ENCODE results near the gene ARX.

ARX gene

GRCh38 chrX:25020391-25020904 is 4.7 kb upstream of the ARX start:
- Histone ChIP-seq H3K36me3 (ENCODE audit: insufficient read depth, low read length) (no peaks in the 10 kb centered on the region), H3K4me3 (peak overlapping the region; percentile 81), H3K9ac (ENCODE audit: insufficient read length) (peak overlapping the region; percentile 28), H3K9me3 (ENCODE audit: low read depth, low read length) (no peaks in the 10 kb centered on the region), H3K27ac (no peak overlapping the region; the same call in 1 of the 2 replicates)
- no peak for TF ChIP-seq EZH2 (IDR thresholded peaks at IDR 0.05)
- DNase-seq (ENCODE audit: low read depth, low spot score), result no peak

- peak overlapping the region; percentile 81 for H3K4me3 ChIP-seq
- no peaks in the 10 kb centered on the region for H3K9me3 ChIP-seq (ENCODE audit: low read depth, low read length)
- no peaks in the 10 kb centered on the region for H3K36me3 ChIP-seq (ENCODE audit: insufficient read depth, low read length)
- peak overlapping the region; percentile 57; the same call in 1 of the 2 replicates for H3K27ac ChIP-seq
- no peak for DNase-seq (ENCODE audit: low read depth, low spot score)
- peak overlapping the region; percentile 28 for H3K9ac ChIP-seq (ENCODE audit: insufficient read length)
- TF ChIP-seq FOXP2 (optimal IDR thresholded peaks at IDR 0.05; ENCODE audit: control extremely low read depth, extremely low read length, insufficient read depth), result no peak
- TF ChIP-seq EZH2 (IDR thresholded peaks at IDR 0.05), result no peak
- TF ChIP-seq POLR2AphosphoS5 (IDR thresholded peaks at IDR 0.05; ENCODE audit: borderline replicate concordance, low read depth, low read length), result no peak
Observed at GRCh38 chrX:25019707-25020390, 4.1 kb upstream of the ARX start.

GRCh38 chrX:25018682-25019081 is 2.9 kb upstream of the ARX start:
- no peaks in the 10 kb centered on the region for H3K9me3 ChIP-seq (ENCODE audit: low read depth, low read length)
- TF ChIP-seq EZH2 (IDR thresholded peaks at IDR 0.05) (no peak), POLR2AphosphoS5 (IDR thresholded peaks at IDR 0.05; ENCODE audit: borderline replicate concordance, low read depth, low read length) (no peak), FOXP2 (optimal IDR thresholded peaks at IDR 0.05; ENCODE audit: control extremely low read depth, extremely low read length, insufficient read depth) (no peak)
- no peak overlapping the region for H3K9ac ChIP-seq (ENCODE audit: insufficient read length)
- DNase-seq (ENCODE audit: low read depth, low spot score), result no peak
- peak overlapping the region; percentile 81; the same call in 1 of the 2 replicates for H3K4me3 ChIP-seq
- H3K36me3 ChIP-seq (ENCODE audit: insufficient read depth, low read length), result no peaks in the 10 kb centered on the region
- H3K27ac ChIP-seq, result no peak overlapping the region

GRCh38 chrX:25017667-25018247 is 2.0 kb upstream of the ARX start:
- H3K9ac ChIP-seq (ENCODE audit: insufficient read length), result peak overlapping the region; percentile 60
- no peaks in the 10 kb centered on the region for H3K9me3 ChIP-seq (ENCODE audit: low read depth, low read length)
- H3K36me3 ChIP-seq (ENCODE audit: insufficient read depth, low read length), result no peaks in the 10 kb centered on the region
- peak overlapping the region; percentile 38; the same call in 1 of the 2 replicates for H3K27ac ChIP-seq
- H3K4me3 ChIP-seq, result peak overlapping the region; percentile 77
- no peak for DNase-seq (ENCODE audit: low read depth, low spot score)
- no peak for TF ChIP-seq EZH2 (IDR thresholded peaks at IDR 0.05)
- no peak for TF ChIP-seq POLR2AphosphoS5 (IDR thresholded peaks at IDR 0.05; ENCODE audit: borderline replicate concordance, low read depth, low read length)
- no peak for TF ChIP-seq FOXP2 (optimal IDR thresholded peaks at IDR 0.05; ENCODE audit: control extremely low read depth, extremely low read length, insufficient read depth)

GRCh38 chrX:25016938-25017598 is 1.3 kb upstream of the ARX start:
- no peaks in the 10 kb centered on the region for H3K9me3 ChIP-seq (ENCODE audit: low read depth, low read length)
- TF ChIP-seq POLR2AphosphoS5 (IDR thresholded peaks at IDR 0.05; ENCODE audit: borderline replicate concordance, low read depth, low read length) (no peak), FOXP2 (optimal IDR thresholded peaks at IDR 0.05; ENCODE audit: control extremely low read depth, extremely low read length, insufficient read depth) (no peak), EZH2 (IDR thresholded peaks at IDR 0.05) (no peak)
- DNase-seq (ENCODE audit: low read depth, low spot score), result no peak
- peak overlapping the region; percentile 77 for H3K4me3 ChIP-seq
- peak overlapping the region; percentile 38; the same call in 1 of the 2 replicates for H3K27ac ChIP-seq
- no peaks in the 10 kb centered on the region for H3K36me3 ChIP-seq (ENCODE audit: insufficient read depth, low read length)
- H3K9ac ChIP-seq (ENCODE audit: insufficient read length), result peak overlapping the region; percentile 60

GRCh38 chrX:25016361-25016671 is 551 bp upstream of the ARX start:
- no peaks in the 10 kb centered on the region for H3K36me3 ChIP-seq (ENCODE audit: insufficient read depth, low read length)
- no peak overlapping the region for H3K27ac ChIP-seq
- no peak overlapping the region for H3K9ac ChIP-seq (ENCODE audit: insufficient read length)
- H3K9me3 ChIP-seq (ENCODE audit: low read depth, low read length), result no peaks in the 10 kb centered on the region
- TF ChIP-seq FOXP2 (optimal IDR thresholded peaks at IDR 0.05; ENCODE audit: control extremely low read depth, extremely low read length, insufficient read depth) (no peak), EZH2 (IDR thresholded peaks at IDR 0.05) (no peak), POLR2AphosphoS5 (IDR thresholded peaks at IDR 0.05; ENCODE audit: borderline replicate concordance, low read depth, low read length) (no peak)
- no peak for DNase-seq (ENCODE audit: low read depth, low spot score)
- H3K4me3 ChIP-seq, result no peak overlapping the region

- TF ChIP-seq POLR2AphosphoS5 (IDR thresholded peaks at IDR 0.05; ENCODE audit: borderline replicate concordance, low read depth, low read length) (no peak), FOXP2 (optimal IDR thresholded peaks at IDR 0.05; ENCODE audit: control extremely low read depth, extremely low read length, insufficient read depth) (no peak), EZH2 (IDR thresholded peaks at IDR 0.05) (no peak)
Observed at GRCh38 chrX:25014366-25014838, 1.4 kb downstream of the ARX start.

GRCh38 chrX:25013632-25014365 is 2.0 kb downstream of the ARX start:
- no peak for DNase-seq (ENCODE audit: low read depth, low spot score)
- Histone ChIP-seq H3K9me3 (ENCODE audit: low read depth, low read length) (no peaks in the 10 kb centered on the region), H3K9ac (ENCODE audit: insufficient read length) (no peak overlapping the region), H3K27ac (no peak overlapping the region), H3K4me3 (peak overlapping the region; percentile 70), H3K36me3 (ENCODE audit: insufficient read depth, low read length) (no peaks in the 10 kb centered on the region)
- no peak for TF ChIP-seq EZH2 (IDR thresholded peaks at IDR 0.05)
- TF ChIP-seq POLR2AphosphoS5 (IDR thresholded peaks at IDR 0.05; ENCODE audit: borderline replicate concordance, low read depth, low read length), result no peak
- no peak for TF ChIP-seq FOXP2 (optimal IDR thresholded peaks at IDR 0.05; ENCODE audit: control extremely low read depth, extremely low read length, insufficient read depth)

More at GRCh38 chrX:25014366-25014838, 1.4 kb downstream of the ARX start:
- no peaks in the 10 kb centered on the region for H3K9me3 ChIP-seq (ENCODE audit: low read depth, low read length)
- DNase-seq (ENCODE audit: low read depth, low spot score), result no peak
- no peak overlapping the region for H3K27ac ChIP-seq
- H3K9ac ChIP-seq (ENCODE audit: insufficient read length), result no peak overlapping the region
- H3K36me3 ChIP-seq (ENCODE audit: insufficient read depth, low read length), result no peaks in the 10 kb centered on the region
- H3K4me3 ChIP-seq, result peak overlapping the region; percentile 70
